Left ventricle myocardium superior (tissue), 1 donor: Measurements from ENCODE around the gene ABCA10. TPM values are rescaled to one million over a fixed set of nuclear protein-coding genes. Genes with fewer than 3 reads are reported as not detected.
"Not testable (repeated sequence)": the region's sequence is repeated elsewhere in the genome, so short reads cannot be mapped to it uniquely, and the experiment has no call there.

ENCODE experiments used
- ATAC-seq: fragments of 200-7000 bp; cut with Tn5 transposase; one replicate; pipeline ENCODE4 v1.9.1; 2020; ENCODE audit warnings: mild to moderate bottlenecking, moderate library complexity
- DNase-seq: peaks from one replicate; pipeline ENCODE4 v3.0.0-alpha.2; 2020
- intact Hi-C: fragments of 100-400 bp; cut with micrococcal nuclease; formaldehyde crosslinking; loops from one replicate; pipeline ENCODE4 v1.11.0; 2022
- long read RNA-seq: library from polyadenylated mRNA; unstranded; transcript quantifications from one replicate; pipeline ENCODE4 v2.0.0, GENCODE V29; 2021
- total RNA-seq: library from RNA; stranded (reverse); fragmentation: NEBNext Ultra II Directional; extraction: Animal tissue kit (Norgen Biotek cat#: 25700); gene quantifications from one replicate; pipeline ENCODE4 v1.2.1, GENCODE V29; 2021
- donor health status: DM: no; HTN: yes; CAD: no; lungs with severe emphysema.

Gene ABCA10
- 6.4 TPM for total RNA-seq
- long read RNA-seq, partial matches to known transcripts = 0 of 1 reads
- long read RNA-seq, other reads (novel, unspliced or antisense) = 1 of 1 reads

GRCh38 chr17:69228576-69228975 lies at the start of gene ABCA10:
Gene ABCA10 (minus strand): TSS chr17:69228824. CDS start chr17:69225358, 3,466 bp downstream.
- no peak for DNase-seq
- ATAC-seq = peak; percentile 58
- intact Hi-C loops = no loop called here

GRCh38 chr17:69276279-69276678 lies 47.7 kb upstream of the ABCA10 start:
- ATAC-seq, DNase-seq, intact Hi-C loops: not testable (repeated sequence)

DNA sequence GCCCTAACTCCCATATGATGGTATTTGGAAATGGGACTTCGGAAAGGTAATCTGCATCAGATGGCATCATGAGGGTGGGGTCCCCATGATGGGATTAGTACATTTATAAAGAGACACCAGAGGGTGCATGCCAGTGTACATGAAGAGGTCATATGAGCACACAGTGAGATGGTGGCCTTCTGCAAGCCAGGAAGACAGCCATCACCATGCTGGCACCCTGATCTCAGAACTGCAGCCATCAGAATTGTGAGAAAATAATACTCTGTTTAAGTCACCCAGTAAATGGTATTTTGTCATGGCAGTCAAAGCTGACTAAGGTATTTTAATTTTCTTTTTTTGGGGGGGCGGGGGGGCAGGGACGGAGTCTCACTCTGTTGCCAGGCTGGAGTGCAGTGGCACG lies 47.1 kb upstream of the ABCA10 start:
- DNase-seq (no peak), ATAC-seq (no peak)
- intact Hi-C loops = no loop called here

DNA sequence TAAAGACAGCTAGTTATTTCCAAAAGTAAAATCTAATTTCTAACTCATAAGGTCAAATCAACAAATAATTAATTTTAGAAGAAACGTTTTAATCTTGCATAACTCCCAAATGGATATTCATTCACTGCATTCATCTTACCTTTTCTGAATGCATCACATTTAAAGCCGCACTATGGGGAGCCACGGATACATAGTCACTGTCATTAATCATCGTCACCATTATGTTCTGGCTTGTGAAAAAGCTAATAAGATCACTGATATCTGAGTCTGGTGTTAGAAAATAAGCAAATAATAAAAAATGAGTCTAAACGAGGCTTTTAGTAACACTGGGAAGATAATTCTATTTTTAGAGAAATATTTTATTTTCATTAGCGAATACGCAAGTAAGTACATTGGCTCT lies 42.4 kb upstream of the ABCA10 start:
- intact Hi-C loops = no loop called here
- DNase-seq = no peak
- no peak for ATAC-seq

- intact Hi-C loops = no loop called here
- ATAC-seq = peak; percentile 65
- DNase-seq = no peak
Observed at GRCh38 chr17:69269131-69269998, 40.7 kb upstream of the ABCA10 start.

- ATAC-seq (no peak), DNase-seq (no peak)
- intact Hi-C loops = no loop called here
Observed at GRCh38 chr17:69268543-69269014, 40.0 kb upstream of the ABCA10 start.

GRCh38 chr17:69267219-69267618 lies 38.6 kb upstream of the ABCA10 start:
- intact Hi-C loops = no loop called here
- no peak for ATAC-seq
- DNase-seq = no peak

- ATAC-seq = no peak
- intact Hi-C loops = no loop called here
- no peak for DNase-seq
Observed at GRCh38 chr17:69265873-69266272, 37.2 kb upstream of the ABCA10 start.

GRCh38 chr17:69254187-69254586 lies 25.6 kb upstream of the ABCA10 start:
- DNase-seq (no peak), ATAC-seq (no peak)
- intact Hi-C loops = no loop called here

DNA sequence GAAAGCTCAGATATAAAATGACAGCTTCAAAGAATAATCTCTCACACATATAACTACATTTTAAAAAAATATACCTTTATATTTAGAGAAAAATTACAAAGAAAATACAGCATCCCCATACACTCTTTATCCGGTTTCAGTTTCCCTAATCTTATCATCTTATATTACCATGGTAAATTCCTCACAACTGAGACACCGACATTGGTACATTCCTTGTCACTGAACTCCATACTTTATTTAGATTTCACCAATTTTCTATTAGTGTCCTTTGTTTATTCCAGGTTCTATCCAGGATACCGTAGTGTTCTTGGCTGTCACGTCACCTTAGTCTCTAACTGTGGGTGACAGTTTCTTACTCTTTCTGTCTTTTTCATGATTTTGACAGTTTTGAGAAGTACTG lies 22.0 kb upstream of the ABCA10 start:
- ATAC-seq (no peak), DNase-seq (no peak)
- intact Hi-C loops = no loop called here

DNA sequence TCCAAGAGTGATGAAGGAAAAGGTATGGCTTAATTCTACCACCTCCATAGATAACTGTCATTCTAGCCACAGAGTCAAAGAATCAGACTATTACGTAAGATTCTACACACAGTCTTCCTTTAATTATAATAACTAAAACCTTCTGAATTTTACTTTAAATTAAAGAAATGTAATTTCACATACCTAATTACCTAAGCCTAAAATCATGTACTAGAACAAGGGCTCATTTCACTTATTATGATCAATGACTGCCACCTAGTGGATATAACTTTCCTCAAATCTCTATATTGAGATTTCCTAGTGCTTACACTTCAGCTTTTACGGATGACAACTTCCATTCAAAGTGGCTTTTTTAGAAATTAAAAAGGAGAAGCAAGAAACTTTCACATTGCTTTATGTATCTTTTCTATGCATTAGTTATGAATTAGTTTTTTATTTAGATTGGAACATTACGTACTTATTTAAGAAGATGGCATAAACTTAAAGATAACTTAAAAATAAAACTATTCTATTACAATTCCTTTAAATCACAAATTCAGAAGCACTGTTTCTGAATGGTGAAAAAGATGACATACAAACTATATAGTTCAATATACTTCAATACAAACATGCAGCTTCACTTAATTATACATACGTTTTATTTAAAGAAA lies 18.2 kb upstream of the ABCA10 start:
- intact Hi-C loops = no loop called here
- ATAC-seq = peak; percentile 51
- DNase-seq = no peak

- ATAC-seq = no peak
- intact Hi-C loops = no loop called here
- no peak for DNase-seq
Observed at GRCh38 chr17:69246202-69246601, 17.6 kb upstream of the ABCA10 start.

DNA sequence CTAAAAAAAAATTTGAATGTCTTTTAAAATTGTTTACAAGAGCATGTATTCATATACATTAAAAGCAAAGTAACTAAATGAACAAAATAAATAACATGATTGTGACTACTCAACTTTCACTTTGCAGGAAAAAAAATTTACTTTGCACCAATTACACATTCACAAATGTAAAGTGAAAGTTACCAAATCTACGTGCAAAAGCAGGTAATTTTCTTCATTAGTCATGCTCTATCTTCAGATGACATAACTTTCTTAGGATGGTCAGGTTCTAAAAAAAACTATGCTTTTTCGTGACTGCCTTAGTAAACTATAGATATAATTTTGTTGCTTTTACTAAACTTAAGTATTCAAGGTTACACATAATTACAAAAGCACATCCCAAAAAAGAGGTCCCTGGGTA lies 17.0 kb upstream of the ABCA10 start:
- DNase-seq = no peak
- intact Hi-C loops = no loop called here

DNA sequence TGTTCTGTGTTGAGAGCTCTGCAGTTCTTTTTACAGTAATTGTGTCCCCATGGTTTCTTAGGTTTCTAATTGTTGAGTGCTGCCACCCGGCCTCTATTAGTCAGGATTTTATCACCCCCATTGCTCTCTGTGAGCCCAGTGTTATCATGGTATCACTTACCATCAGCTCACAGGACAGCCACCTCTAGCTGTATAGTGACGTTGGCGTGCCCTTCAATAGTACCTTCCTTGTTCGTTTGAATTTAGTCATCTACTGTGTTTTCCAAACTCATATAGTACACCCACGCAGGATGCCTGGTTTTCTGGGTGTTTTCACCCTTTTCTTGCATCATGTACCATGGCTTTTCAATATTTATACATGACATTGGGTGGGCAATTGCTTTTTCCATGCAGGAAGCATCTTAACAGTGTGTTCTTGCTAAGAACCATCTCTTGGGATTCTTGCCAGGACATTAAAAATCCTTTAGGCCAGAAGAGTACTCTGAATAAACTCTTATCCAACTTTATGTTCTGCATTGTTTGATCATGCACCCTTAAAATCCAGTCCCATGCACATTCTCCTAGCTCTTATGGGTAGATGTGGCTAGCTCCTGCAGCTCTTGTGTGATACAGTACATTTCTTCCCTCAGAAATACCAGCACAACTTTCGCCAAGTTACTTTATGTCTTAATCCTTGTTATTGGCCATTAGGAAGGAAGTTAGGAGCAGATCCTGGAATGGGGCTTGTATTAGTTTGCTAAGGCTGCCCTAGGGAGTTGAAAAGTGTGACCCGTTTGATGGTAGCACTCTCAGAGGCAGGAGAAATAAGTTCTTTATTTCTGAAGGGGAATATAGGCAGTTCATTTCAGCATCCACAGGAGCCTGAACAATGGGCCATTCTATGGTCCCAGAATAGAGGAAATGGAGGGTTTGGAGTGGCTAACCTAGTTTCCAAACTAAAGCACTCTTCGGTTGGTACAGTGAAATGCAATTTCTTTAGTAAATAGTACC lies 11.3 kb upstream of the ABCA10 start:
- DNase-seq (no peak), ATAC-seq (no peak)
- intact Hi-C loops = loop anchor here (5.0 kb wide), 1 partner anchor 463 kb away; no protein-coding TSS in a partner anchor

More for the DNA sequence above, 17.0 kb upstream of the ABCA10 start:
- no peak for ATAC-seq

DNA sequence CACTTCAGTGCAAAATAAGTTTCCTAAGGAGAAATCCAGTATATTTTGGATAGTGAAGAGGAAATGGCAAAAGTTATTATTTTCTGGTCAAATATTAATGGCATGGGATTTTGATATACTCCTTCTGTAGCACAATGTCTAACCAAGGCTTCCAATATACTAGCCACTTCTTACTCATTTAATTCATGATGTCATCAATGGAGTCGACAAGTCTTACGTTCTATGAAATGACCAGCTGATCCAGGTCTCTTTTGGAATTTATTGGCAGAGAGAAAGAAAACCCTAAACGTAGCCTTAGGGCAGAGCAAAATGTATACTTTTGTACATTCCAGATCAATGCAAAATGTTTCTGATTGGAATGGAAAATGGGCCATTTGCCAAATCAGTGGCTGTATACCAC lies 8.3 kb upstream of the ABCA10 start:
- ATAC-seq (no peak), DNase-seq (no peak)
- intact Hi-C loops = loop anchor here (5.0 kb wide), 1 partner anchor 460 kb away; no protein-coding TSS in a partner anchor

DNA sequence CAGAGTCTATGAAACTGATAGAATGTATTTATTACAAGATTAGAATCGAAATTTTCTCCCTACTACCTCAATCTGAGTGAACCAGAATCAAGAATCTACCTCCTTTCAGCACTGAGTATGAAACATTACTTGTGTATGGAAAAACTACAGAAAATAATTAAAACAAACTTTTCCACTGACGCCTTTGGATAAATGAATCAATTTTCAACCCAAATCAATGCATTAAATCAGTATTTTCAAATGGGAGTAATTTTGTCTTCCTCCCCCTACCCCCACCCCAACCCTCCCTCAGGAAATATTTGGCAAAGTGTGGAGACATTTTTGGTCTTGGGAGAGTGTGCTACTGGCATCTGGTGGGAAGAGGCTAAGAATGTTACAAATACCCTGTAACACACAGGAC lies 7.8 kb upstream of the ABCA10 start:
- no peak for DNase-seq
- no peak for ATAC-seq
- intact Hi-C loops = loop anchor here (5.0 kb wide), 1 partner anchor 459 kb away; no protein-coding TSS in a partner anchor

DNA sequence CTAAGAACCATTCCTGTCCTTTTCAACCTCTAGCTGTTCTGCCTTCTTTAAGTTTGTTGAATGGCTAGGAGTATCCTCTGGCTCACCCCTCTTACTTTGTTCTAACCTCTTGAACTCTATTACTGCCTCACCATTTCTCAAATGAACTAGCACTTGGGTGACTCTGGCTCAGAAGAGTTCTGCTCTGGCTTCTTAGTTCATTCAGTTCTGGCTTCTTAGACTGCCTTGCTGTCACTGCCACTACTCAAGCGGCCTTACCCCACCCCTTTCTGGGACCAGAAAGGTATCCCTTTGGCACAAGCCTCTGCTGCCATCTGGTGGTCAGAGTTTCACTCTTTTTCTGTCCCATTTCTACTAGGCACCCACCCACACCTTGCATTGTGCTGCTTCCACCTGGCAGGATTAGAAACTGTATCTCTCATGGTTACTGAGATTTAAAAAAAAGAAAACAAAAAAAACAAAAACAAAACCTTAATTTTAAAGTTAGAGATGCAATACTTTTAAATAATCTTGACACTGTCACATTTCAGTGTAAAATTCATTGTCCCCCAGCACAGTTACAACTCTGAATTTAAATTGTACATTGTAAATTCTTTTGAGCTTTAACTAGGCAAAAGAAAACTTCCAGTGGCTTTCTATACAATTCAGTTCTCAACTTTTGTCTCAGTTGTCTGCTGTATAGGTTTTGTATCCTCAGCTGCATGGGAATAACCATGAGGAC lies 6.9 kb upstream of the ABCA10 start:
- peak; percentile 91 for ATAC-seq
- DNase-seq = peak; percentile 69
- intact Hi-C loops = loop anchor here (5.0 kb wide), 1 partner anchor 458 kb away; no protein-coding TSS in a partner anchor

- no peak for DNase-seq
- intact Hi-C loops = no loop called here
- ATAC-seq = no peak
Observed at GRCh38 chr17:69232650-69233049, 4.0 kb upstream of the ABCA10 start.
